GM23338 (cell line): Measurements from ENCODE around the gene KCNJ6.

Source experiments
- CREB1 ChIP-seq: fragments of 250-450 bp; sonication (Bioruptor Pico); IDR thresholded peaks from 2 replicates; pipeline ENCODE4 v1.5.0; 2020; ENCODE audit warnings: low read depth, mild to moderate bottlenecking, moderate library complexity
- CTCF ChIP-seq, 2 experiments: fragments of 200-600 bp in 1 of 2; sonication (generic) in 1 of 2; conservative IDR thresholded peaks; 2 replicates each; pipeline versions ENCODE4 v1.5.1 to v1.6.1; 2016 to 2017; ENCODE audit warnings: antibody characterized with exemption in 2 of 2, low read depth in 2 of 2, mild to moderate bottlenecking in 2 of 2, moderate library complexity in 1 of 2
- ETS1 ChIP-seq: IDR thresholded peaks from 2 replicates; pipeline ENCODE4 v1.6.1; 2016; ENCODE audit warnings: antibody characterized with exemption
- EZH2 ChIP-seq: fragments of 200-600 bp; sonication (generic); IDR thresholded peaks from one replicate; pipeline ENCODE4 v1.8.0; 2017; ENCODE audit warnings: antibody characterized with exemption, mild to moderate bottlenecking, low read depth; ENCODE audit not compliant: unreplicated experiment
- EZH2phosphoT487 ChIP-seq: fragments of 200-600 bp; sonication (generic); IDR thresholded peaks from one replicate; pipeline ENCODE4 v1.8.1; 2018; ENCODE audit warnings: antibody characterized with exemption; ENCODE audit not compliant: unreplicated experiment
- JUNB ChIP-seq: IDR thresholded peaks from one replicate; pipeline ENCODE4 v1.6.1; 2016; ENCODE audit warnings: antibody characterized with exemption; ENCODE audit not compliant: unreplicated experiment
- POLR2AphosphoS5 ChIP-seq: IDR thresholded peaks from 2 replicates; pipeline ENCODE4 v1.6.1; 2016; ENCODE audit warnings: antibody characterized with exemption, low read depth
- REST ChIP-seq: IDR thresholded peaks from one replicate; pipeline ENCODE4 v1.6.1; 2018; ENCODE audit warnings: antibody characterized with exemption; ENCODE audit not compliant: unreplicated experiment
- STAT1 ChIP-seq: IDR thresholded peaks from one replicate; pipeline ENCODE4 v1.6.1; 2016; ENCODE audit warnings: antibody characterized with exemption; ENCODE audit not compliant: unreplicated experiment

GRCh38 chr21:37669249-37669648 is 247.0 kb downstream of the KCNJ6 start:
- TF ChIP-seq EZH2, result no peak
- TF ChIP-seq CTCF (conservative IDR thresholded peaks at IDR 0.05; ENCODE audit: low read depth in 2 of 2), result no peak
- no peak for TF ChIP-seq POLR2AphosphoS5
- no peak for TF ChIP-seq REST
- no peak for TF ChIP-seq JUNB
- no peak for TF ChIP-seq ETS1
- TF ChIP-seq EZH2phosphoT487, result no peak
- TF ChIP-seq STAT1, result no peak
- no peak for TF ChIP-seq CREB1 (CRISPR knock-in tag)
